Lung (tissue), 12 donors: ENCODE data around the gene RBMXL3. TPM values are rescaled to one million over a fixed set of nuclear protein-coding genes. Genes with fewer than 3 reads are reported as not detected.

Experiments used
- ATAC-seq: fragments of 200-7000 bp; cut with Tn5 transposase; one replicate; pipeline ENCODE4 v1.9.1; 2020; ENCODE audit warnings: moderate number of reproducible peaks; ENCODE audit not compliant: insufficient read depth, low FRiP score
- DNase-seq, 3 donors: peaks; one replicate each; pipeline ENCODE4 v3.0.0-alpha.2; 2013 to 2017
- H3K27ac ChIP-seq, 2 donors: one replicate each; pipeline ENCODE4 v1.5.1; 2013; ENCODE audit warnings: mild to moderate bottlenecking in 2 of 2, moderate library complexity in 2 of 2, control low read depth in 1 of 2, inconsistent platforms in 1 of 2, low read depth in 1 of 2, low read length in 1 of 2
- H3K27me3 ChIP-seq, 3 donors: one replicate each; pipeline ENCODE4 v1.5.1; 2013; ENCODE audit warnings: low read length in 2 of 3; ENCODE audit not compliant: control insufficient read depth in 3 of 3, insufficient read depth in 3 of 3
- H3K36me3 ChIP-seq, 4 donors: one replicate each; pipeline ENCODE4 v1.5.1; 2013; ENCODE audit warnings: low read length in 4 of 4, mild to moderate bottlenecking in 1 of 4, moderate library complexity in 1 of 4; ENCODE audit not compliant: control insufficient read depth in 4 of 4, insufficient read depth in 4 of 4
- H3K4me1 ChIP-seq, 5 donors: one replicate each; pipeline ENCODE4 v1.5.1; 2013; ENCODE audit warnings: low read length in 5 of 5, mild to moderate bottlenecking in 2 of 5, moderate library complexity in 1 of 5; ENCODE audit not compliant: control insufficient read depth in 5 of 5, insufficient read depth in 5 of 5
- H3K4me3 ChIP-seq: one replicate; pipeline ENCODE4 v1.5.1; 2013; ENCODE audit warnings: mild to moderate bottlenecking, control low read depth, moderate library complexity
- H3K9ac ChIP-seq, 2 donors: one replicate each; pipeline ENCODE4 v1.5.1; 2013; ENCODE audit warnings: low read length in 2 of 2, control low read depth in 1 of 2; ENCODE audit not compliant: insufficient read depth in 1 of 2
- H3K9me3 ChIP-seq, 4 donors: one replicate each; pipeline ENCODE4 v1.5.1; 2013; ENCODE audit warnings: low read length in 3 of 4, mild to moderate bottlenecking in 1 of 4, moderate library complexity in 1 of 4; ENCODE audit not compliant: control insufficient read depth in 4 of 4, insufficient read depth in 3 of 4
- CTCF ChIP-seq: IDR thresholded peaks from 2 replicates; pipeline ENCODE4 v1.5.1; 2012; ENCODE audit warnings: mild to moderate bottlenecking; ENCODE audit errors: control extremely low read depth, extremely low read depth
- WGBS, 2 donors: extraction: QIAGEN DNeasy Blood & Tissue Kit; methylation state at CpG; one replicate each; pipeline ENCODE4 v1.1.7; 2013; 5-methylcytosine and 5-hydroxymethylcytosine counted together
- polyA plus RNA-seq, 2 donors: library from polyadenylated mRNA; stranded (reverse); fragments of 200-250 nt; gene quantifications; one replicate each; pipeline ENCODE4 v1.2.1, GENCODE V29; 2013
- total RNA-seq, 2 donors: library from RNA; depleted of rRNA in 1 of 2; stranded (reverse); fragments of >200 nt in 1 of 2; gene quantifications; one replicate each; pipeline ENCODE4 v1.2.1, GENCODE V29; 2014 to 2021
- donor health status: control.
- donor health status: control.
- donor health status: Bipolar disorder and iron deficiency.
- donor health status: healthy.
- donor health status: DM: yes; HTN: yes; CAD: no.

RBMXL3 gene
- total and polyA plus RNA-seq, 4 donors: not detected

GRCh38 chrX:115189646-115190635, 731 bp downstream of the RBMXL3 start:
- DNase-seq: no peak
- no peak overlapping the region for H3K4me3 ChIP-seq
- WGBS, 2 donors: 95 to 99% methylated on average over 47 to 76 of the region's 76 CpGs
- H3K9me3 ChIP-seq: peaks cover 0 to 20% (median 0%) of the 10 kb centered on the region in 4 donors
- no peak for TF ChIP-seq CTCF
- no peak overlapping the region for H3K27ac ChIP-seq
- peaks cover 0 to 3% (median 0%) of the 10 kb centered on the region in 3 donors for H3K27me3 ChIP-seq
- ATAC-seq: no peak
- H3K4me1 ChIP-seq: no peaks in the 10 kb centered on the region
- no peaks in the 10 kb centered on the region for H3K36me3 ChIP-seq
- no peak overlapping the region for H3K9ac ChIP-seq

GRCh38 chrX:115190636-115191489, 1.7 kb downstream of the RBMXL3 start:
- H3K9me3 ChIP-seq: peaks cover 0 to 20% (median 0%) of the 10 kb centered on the region in 4 donors
- H3K4me1 ChIP-seq: no peaks in the 10 kb centered on the region
- H3K27ac ChIP-seq: no peak overlapping the region
- H3K4me3 ChIP-seq: no peak overlapping the region
- no peak overlapping the region for H3K9ac ChIP-seq
- DNase-seq (no peak), ATAC-seq (no peak)
- no peak for TF ChIP-seq CTCF
- peaks cover 0 to 8% (median 5%) of the 10 kb centered on the region in 3 donors for H3K27me3 ChIP-seq
- H3K36me3 ChIP-seq: no peaks in the 10 kb centered on the region
- 96% methylated on average over 40 to 64 of the region's 64 CpGs for WGBS, 2 donors

GRCh38 chrX:115191490-115192243, 2.5 kb downstream of the RBMXL3 start:
- peaks cover 0 to 20% (median 0%) of the 10 kb centered on the region in 4 donors for H3K9me3 ChIP-seq
- no peak for DNase-seq
- H3K36me3 ChIP-seq: no peaks in the 10 kb centered on the region
- no peaks in the 10 kb centered on the region for H3K4me1 ChIP-seq
- H3K27me3 ChIP-seq: peaks cover 0 to 10% (median 5%) of the 10 kb centered on the region in 3 donors
- H3K9ac ChIP-seq: no peak overlapping the region
- no peak for TF ChIP-seq CTCF
- ATAC-seq: no peak
- WGBS, 2 donors: 96 to 99% methylated on average over 29 to 64 of the region's 64 CpGs
- no peak overlapping the region for H3K27ac ChIP-seq
- H3K4me3 ChIP-seq: no peak overlapping the region
